WERI-Rb-1 (cell line): ENCODE measurements around the gene UNC5C.

ENCODE experiments used
- DNase-seq: peaks from one replicate; pipeline ENCODE4 v3.0.0-alpha.2; 2020
- H3K27ac ChIP-seq: fragments of 250-450 bp; sonication (Bioruptor Pico); 2 replicates; pipeline ENCODE4 v1.5.1; 2020; ENCODE audit warnings: mild to moderate bottlenecking, moderate library complexity
- H3K27me3 ChIP-seq: fragments of 250-450 bp; sonication (Bioruptor Pico); 2 replicates; pipeline ENCODE4 v1.5.1; 2021; ENCODE audit warnings: mild to moderate bottlenecking, low read depth, moderate library complexity; ENCODE audit not compliant: insufficient read depth, severe bottlenecking
- H3K36me3 ChIP-seq: fragments of 250-450 bp; sonication (Bioruptor Pico); 2 replicates; pipeline ENCODE4 v1.5.1; 2020; ENCODE audit warnings: mild to moderate bottlenecking, moderate library complexity
- H3K4me3 ChIP-seq: 2 replicates; pipeline ENCODE4 v1.5.1; 2011; ENCODE audit warnings: low read depth, mild to moderate bottlenecking, control low read depth, low read length
- H3K9me3 ChIP-seq: fragments of 250-450 bp; sonication (Bioruptor Pico); 2 replicates; pipeline ENCODE4 v1.5.1; 2021; ENCODE audit warnings: mild to moderate bottlenecking, moderate library complexity; ENCODE audit not compliant: severe bottlenecking
- CTCF ChIP-seq: IDR thresholded peaks from 2 replicates; pipeline ENCODE4 v1.5.1; 2011; ENCODE audit warnings: low read depth, mild to moderate bottlenecking, control low read depth, inconsistent platforms, low read length

The UNC5C gene

GRCh38 chr4:95524184-95524583 is 24.6 kb downstream of the UNC5C start:
- Histone ChIP-seq H3K27ac (no peak overlapping the region), H3K27me3 (no peaks in the 10 kb centered on the region), H3K9me3 (no peaks in the 10 kb centered on the region), H3K36me3 (no peaks in the 10 kb centered on the region), H3K4me3 (no peak overlapping the region)
- no peak for TF ChIP-seq CTCF
- DNase-seq, result no peak

- Histone ChIP-seq H3K9me3 (no peaks in the 10 kb centered on the region), H3K27me3 (no peaks in the 10 kb centered on the region), H3K36me3 (no peaks in the 10 kb centered on the region), H3K27ac (no peak overlapping the region), H3K4me3 (no peak overlapping the region)
- no peak for DNase-seq
- TF ChIP-seq CTCF, result no peak
These were observed 25.9 kb downstream of the UNC5C start for GRCh38 chr4:95522682-95523530.

- Histone ChIP-seq H3K27me3 (no peaks in the 10 kb centered on the region), H3K27ac (no peak overlapping the region), H3K4me3 (no peak overlapping the region), H3K36me3 (no peaks in the 10 kb centered on the region), H3K9me3 (no peaks in the 10 kb centered on the region)
- no peak for TF ChIP-seq CTCF
- no peak for DNase-seq
These were observed 31.0 kb downstream of the UNC5C start for GRCh38 chr4:95517576-95518345.

GRCh38 chr4:95516528-95517017 is 32.2 kb downstream of the UNC5C start:
- Histone ChIP-seq H3K27ac (no peak overlapping the region), H3K27me3 (no peaks in the 10 kb centered on the region), H3K36me3 (no peaks in the 10 kb centered on the region), H3K9me3 (no peaks in the 10 kb centered on the region), H3K4me3 (no peak overlapping the region)
- no peak for TF ChIP-seq CTCF
- DNase-seq, result peak; percentile 22

- Histone ChIP-seq H3K27ac (no peak overlapping the region), H3K9me3 (no peaks in the 10 kb centered on the region), H3K36me3 (no peaks in the 10 kb centered on the region), H3K27me3 (no peaks in the 10 kb centered on the region), H3K4me3 (no peak overlapping the region)
- TF ChIP-seq CTCF, result no peak
- DNase-seq, result no peak
These were observed 33.2 kb downstream of the UNC5C start for GRCh38 chr4:95515589-95515988.
